HCT116 (cell line): ENCODE measurements around the gene FCN1. TPM values are rescaled to one million over a fixed set of nuclear protein-coding genes. Genes with fewer than 3 reads are reported as not detected.

Source experiments
- ATAC-seq: fragments of 200-7000 bp; cut with Tn5 transposase; 2 replicates; pipeline ENCODE4 v1.9.1; 2020; ENCODE audit warnings: mild to moderate bottlenecking, moderate library complexity
- BruUV-seq: library from RNA; stranded (reverse); fragments of 400-500 nt; replicated peaks from 2 replicates; lab custom pipeline; 2021; lab: Mats Ljungman, UMichigan
- CTCF ChIA-PET: fragments of 300-600 bp; sonication (Branson Sonifier 250); formaldehyde crosslinking; loops from one replicate; lab custom pipeline; 2021; ENCODE audit warnings: antibody characterized with exemption; lab: Charles Lee
- POLR2A ChIA-PET: fragments of 300-600, 350-600 bp; sonication (Branson Sonifier 250); formaldehyde crosslinking; loops from one replicate; lab custom pipeline; 2021; ENCODE audit warnings: antibody characterized with exemption; lab: Charles Lee
- RAD21 ChIA-PET, 2 experiments: fragments of 300-600 bp; sonication (Branson Sonifier 250); formaldehyde crosslinking; loops; one replicate each; lab custom pipeline; 2023; ENCODE audit warnings: low total read pairs in 2 of 2; ENCODE audit not compliant: uncharacterized antibody in 2 of 2, unreplicated experiment in 2 of 2, low non-redundant PET in 1 of 2; lab: Charles Lee
- DNase-seq: peaks from one replicate; pipeline ENCODE4 v3.0.0-alpha.2; 2010; ENCODE audit warnings: low read depth, low spot score
- H2AFZ ChIP-seq: fragments of 200-600 bp; shearing (Covaris generic), sonication (generic); 2 replicates; pipeline ENCODE4 v1.6.1; 2017; ENCODE audit warnings: low read depth, mixed run types, mixed read lengths, antibody characterized with exemption, low read length; ENCODE audit not compliant: poor library complexity, severe bottlenecking
- H3K27ac ChIP-seq: 2 replicates; pipeline ENCODE4 v1.5.1; 2012; ENCODE audit warnings: low read depth, low read length
- H3K27me3 ChIP-seq: fragments of 200-600 bp; sonication (generic); 2 replicates; pipeline ENCODE4 v1.6.1; 2016; ENCODE audit warnings: mixed run types, low read length, mixed read lengths; ENCODE audit not compliant: insufficient read depth
- H3K36me3 ChIP-seq, 2 experiments: fragments of 200-500 bp in 1 of 2; fragments of 200-600 bp in 1 of 2; sonication (Bioruptor generic) in 1 of 2; sonication (generic) in 1 of 2; 2 replicates each; pipeline versions ENCODE4 v1.5.1 to v1.6.1; 2014 to 2016; ENCODE audit warnings: low read length in 2 of 2, inconsistent platforms in 1 of 2, mixed read lengths in 1 of 2, mixed run types in 1 of 2; ENCODE audit not compliant: insufficient read depth in 2 of 2, control insufficient read depth in 1 of 2
- H3K4me1 ChIP-seq, 2 experiments: fragments of 200-600 bp in 1 of 2; sonication (generic) in 1 of 2; 2 replicates each; pipeline versions ENCODE4 v1.5.1 to v1.6.1; 2012 to 2017; ENCODE audit warnings: low read length in 2 of 2, inconsistent platforms in 1 of 2, mild to moderate bottlenecking in 1 of 2, mixed read lengths in 1 of 2, mixed run types in 1 of 2, moderate library complexity in 1 of 2; ENCODE audit not compliant: insufficient read depth in 2 of 2, control insufficient read depth in 1 of 2
- H3K4me2 ChIP-seq: fragments of 200-600 bp; sonication (generic); 2 replicates; pipeline ENCODE4 v1.6.1; 2017; ENCODE audit warnings: mixed run types, low read length, mixed read lengths
- H3K4me3 ChIP-seq, 2 experiments: fragments of 200-600 bp in 1 of 2; sonication (generic) in 1 of 2; replicated peaks in 1 of 2; 2 replicates each; pipeline ENCODE4 v1.5.1; 2011 to 2016; ENCODE audit warnings: low read length in 2 of 2, control low read depth in 1 of 2, low read depth in 1 of 2, mild to moderate bottlenecking in 1 of 2, mixed read lengths in 1 of 2, mixed run types in 1 of 2
- H3K79me2 ChIP-seq: fragments of 200-600 bp; sonication (generic); 2 replicates; pipeline ENCODE4 v1.6.1; 2017; ENCODE audit warnings: mild to moderate bottlenecking, mixed run types, low read length, moderate library complexity, mixed read lengths; ENCODE audit not compliant: insufficient read depth
- H3K9ac ChIP-seq: fragments of 200-600 bp; sonication (generic); 2 replicates; pipeline ENCODE4 v1.6.1; 2016; ENCODE audit warnings: low read length, mixed read lengths
- H3K9me2 ChIP-seq: fragments of 200-600 bp; sonication (generic), shearing (Covaris generic); 2 replicates; pipeline ENCODE4 v1.6.1; 2017; ENCODE audit warnings: mixed run types, mild to moderate bottlenecking, moderate library complexity; ENCODE audit not compliant: insufficient read depth
- H3K9me3 ChIP-seq, 2 experiments: fragments of 200-500 bp in 1 of 2; fragments of 200-600 bp in 1 of 2; sonication (Bioruptor generic) in 1 of 2; sonication (generic) in 1 of 2; 2 replicates each; pipeline ENCODE4 v1.6.1; 2014 to 2017; ENCODE audit warnings: low read length in 2 of 2, mixed read lengths in 2 of 2, inconsistent platforms in 1 of 2, low read depth in 1 of 2, mild to moderate bottlenecking in 1 of 2, mixed run types in 1 of 2, moderate library complexity in 1 of 2; ENCODE audit not compliant: control insufficient read depth in 1 of 2, insufficient read depth in 1 of 2
- H4K20me1 ChIP-seq: fragments of 200-600 bp; sonication (generic), shearing (Covaris generic); 2 replicates; pipeline ENCODE4 v1.6.1; 2017; ENCODE audit warnings: mixed run types, mild to moderate bottlenecking, moderate library complexity; ENCODE audit not compliant: insufficient read depth
- CBX3 ChIP-seq: IDR thresholded peaks from 2 replicates; pipeline ENCODE4 v1.6.1; 2012; ENCODE audit warnings: low read depth
- ELF1 ChIP-seq: IDR thresholded peaks from 2 replicates; pipeline ENCODE4 v1.6.1; 2012; ENCODE audit warnings: low read depth, borderline replicate concordance
- EZH2 ChIP-seq: fragments of 200-600 bp; sonication (generic); IDR thresholded peaks from 2 replicates; pipeline ENCODE4 v1.6.1; 2017; ENCODE audit warnings: antibody characterized with exemption, mixed run types
- JUND ChIP-seq: IDR thresholded peaks from 2 replicates; pipeline ENCODE4 v1.6.1; 2012
- POLR2A ChIP-seq: IDR thresholded peaks from 2 replicates; pipeline ENCODE4 v1.7.0; 2011; ENCODE audit warnings: borderline replicate concordance; ENCODE audit not compliant: insufficient read depth, insufficient read length; ENCODE audit errors: extremely low read depth
- RAD21 ChIP-seq: IDR thresholded peaks from 2 replicates; pipeline ENCODE4 v1.6.1; 2012; ENCODE audit warnings: low read depth, mild to moderate bottlenecking
- SIN3A ChIP-seq: IDR thresholded peaks from 2 replicates; pipeline ENCODE4 v1.6.1; 2012; ENCODE audit warnings: low read depth
- SP1 ChIP-seq: IDR thresholded peaks from 2 replicates; pipeline ENCODE4 v1.6.1; 2012; ENCODE audit warnings: low read depth
- ZFX ChIP-seq: fragments of 450-650 bp; IDR thresholded peaks from 2 replicates; pipeline ENCODE4 v1.6.1; 2017
- ZNF274 ChIP-seq: fragments of 200-500 bp; sonication (Bioruptor generic); IDR thresholded peaks from 2 replicates; pipeline ENCODE4 v1.6.1; 2014; ENCODE audit warnings: mild to moderate bottlenecking, low read depth, low read length, inconsistent platforms
- intact Hi-C: fragments of 100-400 bp; cut with micrococcal nuclease; formaldehyde crosslinking; loops from 2 replicates; pipeline ENCODE4 v1.10.0; 2022
- total RNA-seq: library from RNA; stranded (reverse); gene quantifications from one replicate; pipeline ENCODE4 v1.2.1, GENCODE V29; 2021; ENCODE audit not compliant: unreplicated experiment
- TF ChIP-seq, protein P1 (sequence below): IDR thresholded peaks from 2 replicates; pipeline ENCODE4 v1.6.1; 2012
- TF ChIP-seq, protein P2 (sequence below): IDR thresholded peaks from 2 replicates; pipeline ENCODE4 v1.6.1; 2012
- TF ChIP-seq, protein P3 (sequence below), 3 experiments: fragments of 200-600 bp in 1 of 3; sonication (generic) in 1 of 3; IDR thresholded peaks in 2 of 3; conservative IDR thresholded peaks in 1 of 3; 2 replicates each; pipeline ENCODE4 v1.5.1; 2012 to 2017; ENCODE audit warnings: low read depth in 2 of 3, low read length in 2 of 3, antibody characterized with exemption in 1 of 3, borderline replicate concordance in 1 of 3, control low read depth in 1 of 3, mild to moderate bottlenecking in 1 of 3, mixed read lengths in 1 of 3, mixed run types in 1 of 3, moderate library complexity in 1 of 3; ENCODE audit not compliant: insufficient read depth in 1 of 3

The FCN1 gene
- total RNA-seq, 1 experiment from 2014 or later, result not detected

DNA sequence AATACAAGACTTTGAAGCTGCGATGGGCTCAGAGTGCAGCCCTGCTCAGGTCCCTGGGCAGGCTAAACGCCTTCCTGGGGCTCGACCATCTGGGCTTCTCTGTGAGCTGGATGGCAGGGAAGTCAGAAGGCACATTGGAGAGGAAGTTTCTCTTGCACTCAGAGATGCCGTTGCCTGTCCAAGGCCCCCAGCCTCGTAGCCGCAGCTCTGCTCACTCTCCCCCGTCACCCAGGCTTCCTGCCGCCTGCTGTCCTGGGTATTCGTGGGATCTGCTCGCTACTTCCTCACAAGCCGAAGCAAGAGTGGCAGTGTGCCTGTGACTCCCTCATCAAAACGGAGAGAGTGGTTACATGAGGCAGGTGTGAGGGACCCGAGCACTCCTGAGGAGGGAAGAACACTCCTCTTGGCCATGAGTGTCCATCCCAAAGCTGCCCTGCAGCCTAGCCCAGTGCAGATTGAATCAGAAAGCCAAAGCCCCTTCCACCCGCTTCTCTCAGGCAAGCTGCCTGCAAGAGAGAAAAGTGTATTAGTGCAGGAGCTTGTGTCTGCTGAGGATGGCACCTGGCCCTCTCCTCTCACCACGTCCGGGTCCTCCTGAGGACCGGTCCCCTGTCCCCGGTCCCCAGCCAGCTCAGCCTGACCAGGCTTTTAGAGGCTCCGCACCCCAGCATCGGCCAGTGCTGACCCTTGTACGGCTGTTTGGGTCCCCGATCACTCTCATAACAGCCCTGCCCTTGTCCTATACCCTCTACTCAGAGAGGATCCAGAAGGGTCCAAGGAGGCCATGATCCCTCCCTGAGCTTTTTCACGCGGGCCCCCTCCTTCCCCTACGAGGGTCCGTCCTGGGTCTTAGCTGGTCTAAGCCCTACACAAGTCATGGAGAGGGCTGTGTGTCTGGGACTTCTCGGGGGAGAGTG lies 29.8 kb downstream of the FCN1 start (continued):
- TF ChIP-seq, protein P1, sequence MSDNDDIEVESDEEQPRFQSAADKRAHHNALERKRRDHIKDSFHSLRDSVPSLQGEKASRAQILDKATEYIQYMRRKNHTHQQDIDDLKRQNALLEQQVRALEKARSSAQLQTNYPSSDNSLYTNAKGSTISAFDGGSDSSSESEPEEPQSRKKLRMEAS, result no peak
- TF ChIP-seq ZFX (no peak), JUND (no peak), CBX3 (no peak), SP1 (no peak), POLR2A (no peak)

DNA sequence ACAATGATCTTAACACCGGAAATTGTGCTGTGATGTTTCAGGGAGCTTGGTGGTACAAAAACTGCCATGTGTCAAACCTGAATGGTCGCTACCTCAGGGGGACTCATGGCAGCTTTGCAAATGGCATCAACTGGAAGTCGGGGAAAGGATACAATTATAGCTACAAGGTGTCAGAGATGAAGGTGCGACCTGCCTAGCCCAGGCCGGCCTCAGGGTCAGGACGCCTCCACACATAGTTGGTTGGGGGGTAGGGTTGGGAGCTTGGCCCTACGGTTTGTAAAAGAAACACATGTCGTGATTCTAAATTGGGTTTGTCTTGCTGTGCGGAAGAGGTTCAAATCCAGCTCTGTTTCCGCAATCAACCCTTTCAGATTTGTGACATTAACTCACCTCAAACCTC lies 30.5 kb downstream of the FCN1 start:
- Histone ChIP-seq H3K9me2 (no peaks in the 10 kb centered on the region), H2AFZ (no peak overlapping the region), H3K9me3 (no peaks in the 10 kb centered on the region), H3K27me3 (no peaks in the 10 kb centered on the region), H3K9ac (no peak overlapping the region), H3K36me3 (no peaks in the 10 kb centered on the region), H3K4me1 (no peaks in the 10 kb centered on the region), H3K4me2 (no peak overlapping the region), H4K20me1 (no peaks in the 10 kb centered on the region), H3K4me3 (no peak overlapping the region), H3K79me2 (no peaks in the 10 kb centered on the region), H3K27ac (no peak overlapping the region)
- ChIA-PET CTCF (no interaction called here), POLR2A (no interaction called here), RAD21 (no interaction called here)
- intact Hi-C loops, result no loop called here
- TF ChIP-seq SP1 (no peak), ZNF274 (no peak)
- no TSS peak for BruUV-seq
- no peak for DNase-seq
- no peak for ATAC-seq

DNA sequence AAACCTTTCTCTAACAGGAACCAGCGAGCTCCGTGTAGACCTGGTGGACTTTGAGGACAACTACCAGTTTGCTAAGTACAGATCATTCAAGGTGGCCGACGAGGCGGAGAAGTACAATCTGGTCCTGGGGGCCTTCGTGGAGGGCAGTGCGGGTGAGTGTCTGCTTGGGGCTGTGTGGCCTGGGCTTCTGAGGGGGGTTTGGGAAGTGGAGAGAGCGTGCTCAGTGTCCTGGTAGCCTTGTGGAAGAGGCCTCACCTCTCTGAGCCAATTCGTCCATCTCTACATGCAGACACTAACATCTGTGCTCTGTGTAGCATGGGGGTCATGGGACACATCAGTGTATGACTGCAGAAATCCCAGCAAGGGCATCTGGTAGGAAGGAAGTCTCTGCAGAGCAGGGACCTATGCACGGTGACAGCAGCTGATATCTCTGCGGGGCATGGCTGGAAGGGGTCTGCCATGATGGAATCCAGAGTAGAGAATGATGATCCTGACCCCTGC lies 31.2 kb downstream of the FCN1 start:
- H3K9ac ChIP-seq, result no peak overlapping the region
- H2AFZ ChIP-seq, result no peak overlapping the region
- no TSS peak for BruUV-seq
- H3K27me3 ChIP-seq, result no peaks in the 10 kb centered on the region
- ChIA-PET CTCF (no interaction called here), RAD21 (no interaction called here), POLR2A (no interaction called here)
- H3K36me3 ChIP-seq, result no peaks in the 10 kb centered on the region
- H3K4me3 ChIP-seq, result no peak overlapping the region
- no peak overlapping the region for H3K27ac ChIP-seq
- H3K9me3 ChIP-seq, result no peaks in the 10 kb centered on the region
- no peak for ATAC-seq
- intact Hi-C loops, result no loop called here
- no peak overlapping the region for H3K4me2 ChIP-seq
- DNase-seq, result no peak
- no peaks in the 10 kb centered on the region for H3K4me1 ChIP-seq
- no peaks in the 10 kb centered on the region for H4K20me1 ChIP-seq
- no peaks in the 10 kb centered on the region for H3K9me2 ChIP-seq
- no peaks in the 10 kb centered on the region for H3K79me2 ChIP-seq
- TF ChIP-seq CBX3, result no peak
- TF ChIP-seq ELF1, result no peak
- TF ChIP-seq, protein P1, result no peak
- TF ChIP-seq SIN3A, result no peak
- TF ChIP-seq EZH2, result no peak
- TF ChIP-seq, protein P2, sequence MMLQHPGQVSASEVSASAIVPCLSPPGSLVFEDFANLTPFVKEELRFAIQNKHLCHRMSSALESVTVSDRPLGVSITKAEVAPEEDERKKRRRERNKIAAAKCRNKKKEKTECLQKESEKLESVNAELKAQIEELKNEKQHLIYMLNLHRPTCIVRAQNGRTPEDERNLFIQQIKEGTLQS, result no peak
- no peak for TF ChIP-seq RAD21
- TF ChIP-seq, protein P3, sequence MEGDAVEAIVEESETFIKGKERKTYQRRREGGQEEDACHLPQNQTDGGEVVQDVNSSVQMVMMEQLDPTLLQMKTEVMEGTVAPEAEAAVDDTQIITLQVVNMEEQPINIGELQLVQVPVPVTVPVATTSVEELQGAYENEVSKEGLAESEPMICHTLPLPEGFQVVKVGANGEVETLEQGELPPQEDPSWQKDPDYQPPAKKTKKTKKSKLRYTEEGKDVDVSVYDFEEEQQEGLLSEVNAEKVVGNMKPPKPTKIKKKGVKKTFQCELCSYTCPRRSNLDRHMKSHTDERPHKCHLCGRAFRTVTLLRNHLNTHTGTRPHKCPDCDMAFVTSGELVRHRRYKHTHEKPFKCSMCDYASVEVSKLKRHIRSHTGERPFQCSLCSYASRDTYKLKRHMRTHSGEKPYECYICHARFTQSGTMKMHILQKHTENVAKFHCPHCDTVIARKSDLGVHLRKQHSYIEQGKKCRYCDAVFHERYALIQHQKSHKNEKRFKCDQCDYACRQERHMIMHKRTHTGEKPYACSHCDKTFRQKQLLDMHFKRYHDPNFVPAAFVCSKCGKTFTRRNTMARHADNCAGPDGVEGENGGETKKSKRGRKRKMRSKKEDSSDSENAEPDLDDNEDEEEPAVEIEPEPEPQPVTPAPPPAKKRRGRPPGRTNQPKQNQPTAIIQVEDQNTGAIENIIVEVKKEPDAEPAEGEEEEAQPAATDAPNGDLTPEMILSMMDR (IDR thresholded peaks at IDR 0.05 in 2 of 3, conservative IDR thresholded peaks at IDR 0.05 in 1 of 3; ENCODE audit: borderline replicate concordance in 1 of 3, insufficient read depth in 1 of 3, low read depth in 2 of 3, low read length in 2 of 3), result no peak
